ENCODE measurements around the gene FOXP2. TPM values are rescaled to one million over a fixed set of nuclear protein-coding genes. Genes with fewer than 3 reads are reported as not detected.

The FOXP2 gene
- total RNA-seq, 4 donors from 2014 or later, result 42.3 to 83.7 (median 50.7) TPM

DNA sequence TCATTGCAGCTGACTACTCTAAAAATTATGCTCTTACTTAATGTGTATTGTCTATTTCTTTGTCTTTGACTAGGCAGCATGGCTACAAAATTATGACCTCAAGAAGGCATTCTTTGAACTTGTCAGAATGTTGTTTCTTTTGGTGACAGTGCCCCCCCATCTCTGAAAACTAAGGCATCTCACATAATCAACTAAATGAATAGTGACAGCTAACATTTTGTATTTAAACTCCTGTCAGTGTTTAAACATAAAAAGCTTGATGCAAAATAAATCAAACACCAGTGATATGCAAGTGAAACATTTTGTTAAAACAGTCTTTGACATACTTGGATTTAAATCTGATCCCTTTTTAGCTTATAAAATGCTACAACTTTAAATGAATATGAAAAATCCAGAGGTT lies 233.5 kb downstream of the FOXP2 start:
- H3K4me1 ChIP-seq, result peaks cover 0 to 14% (median 0%) of the 10 kb centered on the region in 3 donors
- H3K9me3 ChIP-seq, result no peaks in the 10 kb centered on the region
- no peaks in the 10 kb centered on the region for H3K27me3 ChIP-seq
- H3K4me3 ChIP-seq, result no peak overlapping the region
- H3K36me3 ChIP-seq, result no peaks in the 10 kb centered on the region
- TF ChIP-seq EP300 (IDR thresholded peaks at IDR 0.05), result no peak
- no peak for TF ChIP-seq POLR2AphosphoS5 (IDR thresholded peaks at IDR 0.05)
- TF ChIP-seq POLR2A (IDR thresholded peaks at IDR 0.05), result no peak
- no peak overlapping the region for H3K27ac ChIP-seq
- no peak for ATAC-seq

DNA sequence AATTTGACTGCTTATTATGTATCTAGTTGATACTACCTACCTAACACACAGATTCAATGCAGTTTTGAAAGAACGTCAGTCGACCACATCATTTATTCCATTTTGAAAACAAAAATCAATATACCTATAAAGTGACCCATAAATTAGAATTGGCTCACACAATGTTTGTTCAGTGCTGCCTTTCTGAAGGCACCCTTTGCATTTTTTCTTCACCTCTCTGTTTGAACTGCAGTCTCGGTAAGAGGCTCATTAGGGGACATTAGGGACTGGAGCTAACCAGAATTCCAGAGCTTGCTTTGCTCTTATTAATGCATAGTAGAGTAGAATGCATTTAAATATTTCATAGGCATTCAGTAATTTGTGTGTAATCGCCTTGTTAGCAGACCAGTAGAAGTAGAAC lies 234.1 kb downstream of the FOXP2 start:
- TF ChIP-seq POLR2AphosphoS5 (IDR thresholded peaks at IDR 0.05), result no peak
- no peak for TF ChIP-seq EP300 (IDR thresholded peaks at IDR 0.05)
- no peak for TF ChIP-seq POLR2A (IDR thresholded peaks at IDR 0.05)
- TF ChIP-seq, protein P1, sequence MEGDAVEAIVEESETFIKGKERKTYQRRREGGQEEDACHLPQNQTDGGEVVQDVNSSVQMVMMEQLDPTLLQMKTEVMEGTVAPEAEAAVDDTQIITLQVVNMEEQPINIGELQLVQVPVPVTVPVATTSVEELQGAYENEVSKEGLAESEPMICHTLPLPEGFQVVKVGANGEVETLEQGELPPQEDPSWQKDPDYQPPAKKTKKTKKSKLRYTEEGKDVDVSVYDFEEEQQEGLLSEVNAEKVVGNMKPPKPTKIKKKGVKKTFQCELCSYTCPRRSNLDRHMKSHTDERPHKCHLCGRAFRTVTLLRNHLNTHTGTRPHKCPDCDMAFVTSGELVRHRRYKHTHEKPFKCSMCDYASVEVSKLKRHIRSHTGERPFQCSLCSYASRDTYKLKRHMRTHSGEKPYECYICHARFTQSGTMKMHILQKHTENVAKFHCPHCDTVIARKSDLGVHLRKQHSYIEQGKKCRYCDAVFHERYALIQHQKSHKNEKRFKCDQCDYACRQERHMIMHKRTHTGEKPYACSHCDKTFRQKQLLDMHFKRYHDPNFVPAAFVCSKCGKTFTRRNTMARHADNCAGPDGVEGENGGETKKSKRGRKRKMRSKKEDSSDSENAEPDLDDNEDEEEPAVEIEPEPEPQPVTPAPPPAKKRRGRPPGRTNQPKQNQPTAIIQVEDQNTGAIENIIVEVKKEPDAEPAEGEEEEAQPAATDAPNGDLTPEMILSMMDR (IDR thresholded peaks at IDR 0.05), result no peak
- WGBS, 2 donors (ENCODE audit: low coverage in 1 of 2), result 90 to 93% methylated on average over 4 of the region's 4 CpGs
- Histone ChIP-seq H3K27me3 (no peaks in the 10 kb centered on the region), H3K36me3 (no peaks in the 10 kb centered on the region), H3K4me3 (no peak overlapping the region), H3K9me3 (no peaks in the 10 kb centered on the region), H3K4me1 (peaks cover 0 to 20% (median 0%) of the 10 kb centered on the region in 3 donors), H3K27ac (no peak overlapping the region)
- no peak for ATAC-seq

DNA sequence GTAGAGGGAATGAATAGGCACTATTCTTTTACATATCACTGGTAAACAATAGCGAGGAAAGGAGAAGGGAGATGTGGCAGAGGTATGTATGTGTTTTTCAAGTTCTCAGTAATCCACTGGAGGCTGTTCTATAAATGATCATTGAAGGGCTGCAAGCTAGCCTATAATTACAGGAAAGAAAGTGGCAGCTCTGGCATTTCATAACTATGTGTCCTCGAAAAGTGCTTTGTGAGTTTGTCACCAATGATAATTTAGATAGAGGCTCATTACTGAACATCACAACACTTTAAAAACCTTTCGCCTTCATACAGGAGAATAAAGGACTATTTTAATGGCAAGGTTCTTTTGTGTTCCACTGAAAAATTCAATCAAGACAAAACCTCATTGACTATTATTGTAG lies 235.1 kb downstream of the FOXP2 start:
- no peaks in the 10 kb centered on the region for H3K9me3 ChIP-seq
- no peak overlapping the region for H3K27ac ChIP-seq
- no peak for ATAC-seq
- TF ChIP-seq POLR2A (IDR thresholded peaks at IDR 0.05) (no peak), EP300 (IDR thresholded peaks at IDR 0.05) (no peak), POLR2AphosphoS5 (IDR thresholded peaks at IDR 0.05) (no peak)
- TF ChIP-seq, protein P1 (IDR thresholded peaks at IDR 0.05), result no peak
- 90 to 100% methylated on average over 3 of the region's 3 CpGs for WGBS, 2 donors (ENCODE audit: low coverage in 1 of 2)
- peaks cover 0 to 27% (median 0%) of the 10 kb centered on the region in 3 donors for H3K4me1 ChIP-seq
- no peaks in the 10 kb centered on the region for H3K36me3 ChIP-seq
- H3K27me3 ChIP-seq, result no peaks in the 10 kb centered on the region
- no peak overlapping the region for H3K4me3 ChIP-seq

DNA sequence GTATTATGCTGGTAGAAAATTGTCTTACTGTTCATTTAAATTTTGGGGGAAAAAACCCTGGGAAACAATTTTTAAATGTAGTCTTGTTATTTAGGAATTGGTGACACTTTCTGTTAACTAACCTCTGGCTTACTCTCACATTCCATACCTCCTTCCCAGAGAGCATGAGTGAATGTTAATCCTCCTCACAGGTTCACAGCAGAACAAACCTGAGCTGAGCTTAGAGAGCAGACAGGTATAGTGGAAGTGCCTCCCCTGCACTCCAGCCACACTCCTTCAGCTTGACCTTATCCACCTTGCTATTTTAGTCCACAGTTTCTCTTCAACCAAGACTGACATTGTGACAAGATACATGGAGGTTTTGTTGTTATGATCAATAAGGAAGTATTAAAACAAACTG lies 235.9 kb downstream of the FOXP2 start:
- no peak overlapping the region for H3K27ac ChIP-seq
- TF ChIP-seq, protein P1 (IDR thresholded peaks at IDR 0.05), result no peak
- no peak for TF ChIP-seq POLR2A (IDR thresholded peaks at IDR 0.05)
- no peak for TF ChIP-seq POLR2AphosphoS5 (IDR thresholded peaks at IDR 0.05)
- no peak for TF ChIP-seq EP300 (IDR thresholded peaks at IDR 0.05)

DNA sequence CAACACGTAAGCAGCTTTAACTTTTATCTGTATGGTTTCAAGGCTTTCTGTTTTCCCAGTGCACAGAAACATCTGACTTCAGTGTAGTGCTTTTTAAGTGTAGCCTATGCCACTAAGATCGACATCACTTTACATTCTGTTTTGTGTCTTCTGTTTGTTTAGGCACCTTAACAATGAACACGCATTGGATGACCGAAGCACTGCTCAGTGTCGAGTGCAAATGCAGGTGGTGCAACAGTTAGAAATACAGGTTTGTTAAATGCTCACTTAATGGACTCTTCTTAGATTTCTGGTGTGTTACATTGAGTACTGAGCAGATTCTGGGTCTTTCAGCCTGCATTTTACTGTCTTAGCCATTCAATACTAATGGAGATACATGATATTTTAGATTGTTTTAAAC lies 237.4 kb downstream of the FOXP2 start:
- ATAC-seq, result no peak
- Histone ChIP-seq H3K36me3 (no peaks in the 10 kb centered on the region), H3K27me3 (no peaks in the 10 kb centered on the region), H3K9me3 (no peaks in the 10 kb centered on the region), H3K4me3 (no peak overlapping the region), H3K4me1 (peaks cover 0 to 45% (median 6%) of the 10 kb centered on the region in 3 donors), H3K27ac (peak overlapping the region in 3 of 4 donors; percentile 19 to 60 (median 26))
- no peak for TF ChIP-seq POLR2A (IDR thresholded peaks at IDR 0.05)
- TF ChIP-seq EP300 (IDR thresholded peaks at IDR 0.05), result no peak
- no peak for TF ChIP-seq POLR2AphosphoS5 (IDR thresholded peaks at IDR 0.05)
- TF ChIP-seq, protein P1 (IDR thresholded peaks at IDR 0.05), result no peak
- 71 to 85% methylated on average over 2 to 5 of the region's 5 CpGs for WGBS, 2 donors (ENCODE audit: low coverage in 1 of 2)

More for the DNA sequence above, 235.9 kb downstream of the FOXP2 start:
- Histone ChIP-seq H3K4me3 (no peak overlapping the region), H3K27me3 (no peaks in the 10 kb centered on the region), H3K4me1 (peaks cover 0 to 29% (median 0%) of the 10 kb centered on the region in 3 donors), H3K9me3 (no peaks in the 10 kb centered on the region), H3K36me3 (no peaks in the 10 kb centered on the region)
- ATAC-seq, result no peak

All from gastroesophageal sphincter (tissue), 4 donors.